ENCODE data around the gene IRAK1. TPM values are rescaled to one million over a fixed set of nuclear protein-coding genes. Genes with fewer than 3 reads are reported as not detected.

Gene IRAK1
- total and polyA plus RNA-seq, 9 of the 15 experiments (the other 6 are each of a cell fraction or from before 2014, with no cell fraction given), result 11.6 to 261 (median 91.6) TPM

- TF ChIP-seq NRF1 (conservative IDR thresholded peaks at IDR 0.05 in 1 of 2, IDR thresholded peaks at IDR 0.05 in 1 of 2), result no peak
- peak in 1 of 2 experiments; percentile 9; a peak in 2 of 4 replicates for TF ChIP-seq NONO (IDR thresholded peaks at IDR 0.05; ENCODE audit: low read depth in 2 of 2, low read length in 1 of 2)
- no peak for TF ChIP-seq TBL1XR1 (IDR thresholded peaks at IDR 0.05; ENCODE audit: low read length in 2 of 2)
- no peak for TF ChIP-seq LEF1 (IDR thresholded peaks at IDR 0.05)
- TF ChIP-seq, protein P1, sequence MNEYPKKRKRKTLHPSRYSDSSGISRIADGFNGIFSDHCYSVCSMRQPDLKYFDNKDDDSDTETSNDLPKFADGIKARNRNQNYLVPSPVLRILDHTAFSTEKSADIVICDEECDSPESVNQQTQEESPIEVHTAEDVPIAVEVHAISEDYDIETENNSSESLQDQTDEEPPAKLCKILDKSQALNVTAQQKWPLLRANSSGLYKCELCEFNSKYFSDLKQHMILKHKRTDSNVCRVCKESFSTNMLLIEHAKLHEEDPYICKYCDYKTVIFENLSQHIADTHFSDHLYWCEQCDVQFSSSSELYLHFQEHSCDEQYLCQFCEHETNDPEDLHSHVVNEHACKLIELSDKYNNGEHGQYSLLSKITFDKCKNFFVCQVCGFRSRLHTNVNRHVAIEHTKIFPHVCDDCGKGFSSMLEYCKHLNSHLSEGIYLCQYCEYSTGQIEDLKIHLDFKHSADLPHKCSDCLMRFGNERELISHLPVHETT (CRISPR knock-in tag; conservative IDR thresholded peaks at IDR 0.05 in 1 of 2, IDR thresholded peaks at IDR 0.05 in 1 of 2), result peak in 1 of 2 experiments; percentile 96; a peak in 2 of 4 replicates
- TF ChIP-seq MBD2 (IDR thresholded peaks at IDR 0.05; ENCODE audit: borderline replicate concordance, low read depth), result no peak
- TF ChIP-seq E2F3 (CRISPR knock-in tag; IDR thresholded peaks at IDR 0.05), result no peak
- TF ChIP-seq, protein P2, sequence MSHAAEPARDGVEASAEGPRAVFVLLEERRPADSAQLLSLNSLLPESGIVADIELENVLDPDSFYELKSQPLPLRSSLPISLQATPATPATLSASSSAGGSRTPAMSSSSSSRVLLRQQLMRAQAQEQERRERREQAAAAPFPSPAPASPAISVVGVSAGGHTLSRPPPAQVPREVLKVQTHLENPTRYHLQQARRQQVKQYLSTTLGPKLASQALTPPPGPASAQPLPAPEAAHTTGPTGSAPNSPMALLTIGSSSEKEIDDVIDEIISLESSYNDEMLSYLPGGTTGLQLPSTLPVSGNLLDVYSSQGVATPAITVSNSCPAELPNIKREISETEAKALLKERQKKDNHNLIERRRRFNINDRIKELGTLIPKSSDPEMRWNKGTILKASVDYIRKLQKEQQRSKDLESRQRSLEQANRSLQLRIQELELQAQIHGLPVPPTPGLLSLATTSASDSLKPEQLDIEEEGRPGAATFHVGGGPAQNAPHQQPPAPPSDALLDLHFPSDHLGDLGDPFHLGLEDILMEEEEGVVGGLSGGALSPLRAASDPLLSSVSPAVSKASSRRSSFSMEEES (CRISPR knock-in tag; IDR thresholded peaks at IDR 0.05), result no peak
- no peak for TF ChIP-seq SMARCA4 (IDR thresholded peaks at IDR 0.05)
- no peak for TF ChIP-seq NCOR1 (IDR thresholded peaks at IDR 0.05)
- TF ChIP-seq MTA3 (IDR thresholded peaks at IDR 0.05; ENCODE audit: borderline replicate concordance), result no peak
- TF ChIP-seq ZKSCAN8 (CRISPR knock-in tag; IDR thresholded peaks at IDR 0.05), result no peak
- TF ChIP-seq BRCA1 (IDR thresholded peaks at IDR 0.05), result no peak
- TF ChIP-seq BRCA1 (CRISPR knock-in tag; IDR thresholded peaks at IDR 0.05), result no peak
- no peak for TF ChIP-seq DNMT1 (IDR thresholded peaks at IDR 0.05)
- TF ChIP-seq GABPB1 (CRISPR knock-in tag; IDR thresholded peaks at IDR 0.05), result 0 out of 2 replicates have a peak, but pooled peaks have one; percentile 21
- no peak for TF ChIP-seq ARID1B (IDR thresholded peaks at IDR 0.05)
- peak; percentile 28 for TF ChIP-seq SMAD1 (IDR thresholded peaks at IDR 0.05; ENCODE audit: low read depth, low read length, partially characterized antibody)
- TF ChIP-seq KLF16 (IDR thresholded peaks at IDR 0.05), result no peak
- TF ChIP-seq ZNF79 (CRISPR knock-in tag; IDR thresholded peaks at IDR 0.05; ENCODE audit: low read depth), result no peak
- TF ChIP-seq, protein P3, sequence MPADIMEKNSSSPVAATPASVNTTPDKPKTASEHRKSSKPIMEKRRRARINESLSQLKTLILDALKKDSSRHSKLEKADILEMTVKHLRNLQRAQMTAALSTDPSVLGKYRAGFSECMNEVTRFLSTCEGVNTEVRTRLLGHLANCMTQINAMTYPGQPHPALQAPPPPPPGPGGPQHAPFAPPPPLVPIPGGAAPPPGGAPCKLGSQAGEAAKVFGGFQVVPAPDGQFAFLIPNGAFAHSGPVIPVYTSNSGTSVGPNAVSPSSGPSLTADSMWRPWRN (IDR thresholded peaks at IDR 0.05; ENCODE audit: low read depth), result no peak
- TF ChIP-seq ZNF75A (CRISPR knock-in tag; IDR thresholded peaks at IDR 0.05), result no peak
- no peak for TF ChIP-seq ZNF431 (CRISPR knock-in tag; IDR thresholded peaks at IDR 0.05)
- no peak for TF ChIP-seq TCF7 (IDR thresholded peaks at IDR 0.05; ENCODE audit: borderline replicate concordance)
- 0 out of 2 replicates have a peak, but pooled peaks have one; percentile 27 for TF ChIP-seq FOXK1 (CRISPR knock-in tag; IDR thresholded peaks at IDR 0.05; ENCODE audit: borderline replicate concordance)
- TF ChIP-seq NR1H2 (CRISPR knock-in tag; IDR thresholded peaks at IDR 0.05), result no peak
Measured at GRCh38 chrX:154019633-154020528, at the start of gene IRAK1 (continued).
